NCI-H2196 treated with DMSO at 0.1 percent for 48 hours (cell line): ENCODE measurements around the gene CTNNA3.
"Not testable (repeated sequence)": the region's sequence is repeated elsewhere in the genome, so short reads cannot be mapped to it uniquely, and the experiment has no call there.

ENCODE experiments used
- DNase-seq: peaks from one replicate; lab custom pipeline; 2025; ENCODE audit not compliant: unreplicated experiment; lab: John Stamatoyannopoulos, UW

Gene CTNNA3

DNA sequence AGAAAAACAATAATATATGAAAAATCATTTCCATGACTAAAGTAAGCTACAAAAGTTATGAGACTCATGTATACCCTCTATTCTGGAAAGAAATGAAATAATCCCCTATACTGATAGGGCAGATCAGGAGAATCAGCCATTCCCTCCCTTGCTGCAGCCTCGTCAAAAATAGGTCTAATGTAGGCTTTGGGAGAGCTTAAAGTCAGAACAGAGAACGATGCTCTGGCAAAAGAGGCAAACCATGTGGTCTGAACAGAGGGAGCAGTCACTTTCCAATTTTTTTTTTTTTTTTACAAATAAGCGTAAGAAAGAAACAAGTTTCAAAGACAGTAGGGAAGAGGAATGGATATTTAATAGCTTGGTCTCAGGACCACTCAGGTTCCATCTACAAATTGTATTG is 1232.4 kb downstream of the CTNNA3 start:
- DNase-seq: no peak

- DNase-seq: no peak
Measured at GRCh38 chr10:66457629-66458028, 1238.4 kb downstream of the CTNNA3 start.

DNA sequence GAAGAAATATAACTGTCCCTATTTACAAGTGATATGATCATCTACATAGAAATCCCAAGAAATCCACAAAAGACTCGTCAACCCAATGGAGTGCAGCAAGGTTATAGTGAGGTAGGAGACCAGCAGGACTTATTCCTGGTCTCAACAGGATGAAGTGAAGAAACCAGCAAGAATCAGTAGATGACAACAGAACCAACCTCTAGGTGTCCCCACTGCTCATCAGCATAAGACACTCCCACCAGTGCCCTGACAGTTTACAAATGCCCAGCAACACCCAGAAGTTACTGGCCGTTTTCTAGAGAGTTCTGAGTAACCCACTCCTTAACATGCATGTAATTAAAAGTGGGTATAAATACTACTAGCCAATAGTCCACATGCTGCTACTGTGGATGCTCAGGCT is 1240.7 kb downstream of the CTNNA3 start:
- DNase-seq: no peak

- no peak for DNase-seq
Measured at GRCh38 chr10:66440568-66440967, 1255.4 kb downstream of the CTNNA3 start.

DNA sequence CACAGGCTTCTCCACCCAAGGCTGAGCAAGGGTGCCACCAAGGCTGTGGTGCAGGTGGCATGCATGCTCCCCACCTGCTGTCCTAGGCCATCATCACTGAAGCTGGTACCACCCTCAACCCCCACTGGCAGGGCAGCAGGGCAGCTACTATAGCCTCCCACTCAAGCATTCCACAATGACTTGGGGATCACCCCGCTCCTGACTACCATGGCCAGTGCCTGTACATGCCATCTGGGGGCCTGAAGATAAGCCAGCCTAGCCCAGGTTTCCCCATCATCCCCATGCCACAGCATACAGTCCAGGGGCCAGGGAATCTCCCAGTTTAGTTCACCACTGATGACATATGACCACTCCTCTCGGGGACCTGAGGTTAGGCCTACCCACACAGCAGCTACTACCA is 1281.1 kb downstream of the CTNNA3 start:
- DNase-seq: no peak

GRCh38 chr10:66405566-66405965 is 1290.4 kb downstream of the CTNNA3 start:
- no peak for DNase-seq

DNA sequence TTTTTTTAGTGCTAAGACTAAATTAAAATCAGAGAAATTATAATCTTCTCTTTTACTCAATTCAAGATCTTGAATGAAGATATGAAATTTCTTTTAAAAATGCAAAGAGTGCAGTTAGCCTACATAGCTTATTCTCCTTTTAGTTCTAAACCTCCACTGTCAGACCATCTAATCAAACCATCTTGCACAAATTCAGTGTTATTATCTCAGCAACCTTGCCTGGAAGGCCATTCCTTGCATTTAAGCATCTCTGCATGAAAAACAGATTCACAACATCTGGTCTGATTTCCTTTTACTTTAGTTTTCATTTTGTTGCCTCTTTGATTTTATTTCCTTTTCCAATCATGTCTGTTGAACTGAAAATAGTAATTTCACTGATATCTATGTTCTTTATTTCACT is 1297.3 kb downstream of the CTNNA3 start:
- DNase-seq: no peak

DNA sequence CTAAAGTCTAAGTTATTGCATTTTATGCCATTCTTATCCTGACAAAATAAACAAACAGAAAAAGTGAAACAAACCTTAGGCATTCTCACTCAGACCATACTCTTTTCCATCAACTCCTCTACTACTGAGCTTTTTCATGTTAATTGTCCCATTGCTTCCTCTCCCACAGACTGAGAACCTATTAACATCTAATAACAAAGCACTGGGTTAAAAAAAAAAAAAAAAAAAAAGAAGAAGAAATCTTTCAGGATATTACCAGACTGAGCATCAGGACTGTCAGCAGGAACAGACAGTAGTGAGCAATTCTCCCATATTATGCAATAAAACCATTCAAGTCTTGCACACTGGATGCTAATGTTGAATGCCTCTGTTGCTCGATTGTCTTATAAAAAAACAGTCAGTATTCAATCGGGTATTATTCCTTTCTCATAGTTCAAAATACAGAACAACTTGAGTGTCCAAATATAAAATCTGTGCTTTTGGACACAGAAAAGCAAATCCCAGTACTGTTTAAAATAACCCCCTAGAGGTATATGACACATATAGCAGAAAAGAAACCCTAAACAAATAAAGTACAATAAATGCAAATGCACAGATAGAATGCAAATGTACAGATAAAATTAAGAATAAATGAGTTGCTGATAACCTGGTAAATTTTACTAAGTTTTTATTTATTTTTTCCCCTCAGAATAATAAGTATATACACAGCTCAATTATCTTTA is 1301.5 kb downstream of the CTNNA3 start:
- no peak for DNase-seq

GRCh38 chr10:66390926-66391325 is 1305.1 kb downstream of the CTNNA3 start:
- DNase-seq: no peak

DNA sequence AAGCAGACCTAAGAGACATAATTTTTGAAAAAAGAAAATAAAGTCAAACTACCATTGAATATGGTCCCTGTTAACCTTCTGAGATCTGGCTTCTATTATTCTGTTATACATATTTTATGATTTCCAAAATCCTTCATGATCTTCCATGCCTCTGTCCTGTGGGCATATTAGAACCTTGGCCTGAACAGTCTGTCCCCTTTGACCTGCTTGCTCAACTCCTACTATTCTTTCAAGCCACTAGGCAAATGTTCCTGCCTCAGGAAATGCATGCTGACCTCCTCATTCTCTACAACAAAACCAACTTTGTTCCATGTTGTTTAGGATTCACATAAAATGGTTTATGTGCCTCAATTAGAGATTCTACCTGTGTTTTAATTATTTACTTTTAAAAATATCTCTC is 1315.0 kb downstream of the CTNNA3 start:
- DNase-seq: no peak

DNA sequence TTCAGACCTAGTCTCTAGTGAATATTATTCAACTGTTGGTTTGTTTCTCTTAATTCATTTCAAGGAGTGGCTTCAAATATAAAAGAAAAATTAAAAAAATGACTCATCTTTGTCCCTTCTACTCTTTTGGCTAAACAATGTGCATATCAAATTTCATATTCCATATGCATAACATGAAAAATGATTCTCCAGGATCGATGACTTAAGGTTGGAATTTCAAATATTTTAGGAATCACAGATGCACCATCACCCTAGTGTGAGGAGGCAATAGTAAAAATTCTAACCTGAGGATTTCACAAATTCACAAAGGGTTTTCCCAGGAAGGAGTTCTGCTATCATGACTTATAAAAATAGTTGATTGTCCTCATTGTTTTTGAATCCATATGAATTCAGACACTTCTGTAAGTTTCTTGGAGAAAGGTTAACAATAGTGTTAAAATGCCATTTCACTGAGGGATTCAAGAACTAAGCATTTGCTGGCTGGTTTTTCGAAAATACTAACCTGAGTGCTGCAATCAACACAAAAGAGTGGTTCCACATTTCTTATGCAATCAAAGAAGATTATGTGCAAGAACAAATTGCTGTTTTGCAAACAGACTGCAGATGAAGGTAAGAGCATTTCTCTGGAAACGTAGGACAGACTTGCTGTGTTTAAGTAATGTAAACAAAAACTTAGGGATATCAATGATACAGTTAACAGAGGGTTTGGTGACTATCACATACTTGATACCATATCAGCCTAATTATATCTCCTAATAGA is 1317.7 kb downstream of the CTNNA3 start:
- no peak for DNase-seq

DNA sequence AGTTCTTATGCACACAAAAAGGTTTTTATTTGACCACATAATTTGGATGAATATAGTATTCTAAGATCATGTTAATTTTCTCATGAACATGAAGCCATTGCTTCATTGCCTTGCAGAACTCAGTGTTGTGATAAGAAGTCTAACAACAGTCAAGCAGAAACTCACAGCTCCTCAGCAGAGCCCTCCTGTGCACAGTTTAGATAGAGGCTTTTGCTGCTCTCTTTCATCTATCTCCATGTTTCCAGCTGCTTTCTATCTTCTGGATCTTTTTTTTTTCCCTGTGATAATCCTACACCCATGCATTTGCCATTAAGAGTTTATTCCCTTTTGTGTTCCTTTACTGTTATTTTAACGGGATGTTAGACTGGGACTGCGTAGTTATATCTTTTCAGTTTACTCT is 1327.8 kb downstream of the CTNNA3 start:
- DNase-seq: no peak

- DNase-seq: no peak
Measured at GRCh38 chr10:66366163-66366562, 1329.8 kb downstream of the CTNNA3 start.

GRCh38 chr10:66365686-66366085 is 1330.3 kb downstream of the CTNNA3 start:
- no peak for DNase-seq

GRCh38 chr10:66362522-66362921 is 1333.5 kb downstream of the CTNNA3 start:
- no peak for DNase-seq

DNA sequence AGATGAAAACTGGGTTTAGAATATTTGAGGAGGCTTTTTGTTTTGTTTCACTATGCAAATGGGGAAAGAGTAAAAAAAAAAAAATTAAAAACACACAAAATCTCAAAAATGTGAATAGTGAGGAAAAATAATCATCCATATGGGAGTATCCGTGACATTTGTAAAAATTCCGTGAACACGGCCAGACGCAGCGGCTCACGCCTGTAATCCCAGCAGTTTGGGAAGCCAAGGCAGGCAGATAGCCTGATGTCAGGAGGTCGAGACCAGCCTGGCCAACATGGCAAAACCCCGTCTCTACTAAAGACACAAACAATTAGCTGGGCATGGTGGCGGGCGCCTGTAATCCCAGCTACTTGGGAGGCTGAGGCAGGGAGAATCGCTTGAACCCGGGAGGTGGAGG is 1342.2 kb downstream of the CTNNA3 start:
- not testable (repeated sequence) for DNase-seq

DNA sequence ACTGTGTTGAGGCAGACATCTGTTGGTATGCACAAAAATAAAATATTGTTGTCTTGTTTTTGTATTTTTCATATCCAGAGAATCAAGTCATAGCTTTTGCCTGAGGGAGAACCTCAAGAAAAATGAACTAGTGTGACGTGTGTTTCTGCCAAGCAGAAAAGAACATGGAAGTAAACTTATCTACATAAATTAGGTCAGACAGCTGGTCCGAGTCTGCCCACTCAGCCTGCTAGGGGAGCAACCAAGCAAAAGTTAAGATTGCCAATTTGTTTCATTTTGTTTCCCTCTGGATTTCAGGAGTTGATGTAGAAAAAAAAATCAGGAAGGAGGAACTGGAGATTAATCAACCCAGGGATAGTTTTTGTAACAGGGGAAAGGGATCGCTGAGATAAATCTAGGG is 1342.6 kb downstream of the CTNNA3 start:
- DNase-seq: no peak

DNA sequence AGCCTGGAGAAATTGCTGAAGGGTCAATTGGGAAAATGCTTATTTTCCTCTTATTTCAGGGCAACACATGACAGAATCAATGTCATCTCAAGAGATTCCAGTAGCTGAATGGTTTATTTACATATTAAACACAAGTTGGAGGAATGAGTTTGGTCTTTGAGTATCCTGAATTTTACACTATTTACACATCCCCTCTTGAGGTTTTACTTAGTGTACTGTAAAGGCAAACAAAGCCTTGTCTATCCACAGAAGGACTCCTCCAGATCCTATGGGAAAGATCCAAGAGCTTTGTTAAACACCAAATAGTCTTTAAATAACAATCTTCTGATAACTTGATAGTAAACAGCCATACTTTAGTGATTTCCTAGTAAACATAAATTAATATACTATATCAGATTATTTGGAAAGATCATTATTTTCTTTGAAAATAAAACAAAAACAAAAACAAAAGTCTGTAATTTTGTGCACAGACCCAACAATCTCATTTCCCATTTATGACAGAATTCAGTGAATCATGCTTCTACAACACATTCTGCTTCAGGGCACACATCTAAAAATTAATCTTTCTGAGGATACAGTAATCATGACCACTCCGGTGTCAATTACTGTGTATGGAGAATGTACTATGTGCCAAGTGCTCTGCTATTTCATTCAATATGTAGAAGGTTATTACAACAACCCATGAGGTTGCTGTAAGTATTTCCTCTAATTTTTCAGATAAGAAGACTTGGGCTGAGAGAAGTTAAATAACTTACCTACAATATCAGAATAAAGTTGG is 1345.2 kb downstream of the CTNNA3 start:
- no peak for DNase-seq

DNA sequence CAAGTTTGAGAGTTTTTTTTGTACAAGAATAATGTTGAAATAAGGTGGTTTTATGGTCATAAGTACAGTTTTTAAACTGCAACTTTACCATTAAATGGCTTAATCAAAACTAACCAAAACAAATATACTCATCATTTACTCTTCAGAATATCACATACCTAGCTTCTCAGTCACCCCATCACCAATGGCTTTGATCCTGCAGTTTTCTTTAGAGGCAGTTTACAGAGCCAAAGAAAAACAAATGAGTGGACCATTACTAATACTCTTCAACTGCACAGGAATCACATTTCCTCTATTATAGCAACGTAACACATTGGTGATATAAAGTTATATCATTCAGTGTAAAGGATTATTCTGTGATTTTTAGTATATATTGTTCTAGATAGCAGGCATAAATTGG is 1346.3 kb downstream of the CTNNA3 start:
- no peak for DNase-seq

DNA sequence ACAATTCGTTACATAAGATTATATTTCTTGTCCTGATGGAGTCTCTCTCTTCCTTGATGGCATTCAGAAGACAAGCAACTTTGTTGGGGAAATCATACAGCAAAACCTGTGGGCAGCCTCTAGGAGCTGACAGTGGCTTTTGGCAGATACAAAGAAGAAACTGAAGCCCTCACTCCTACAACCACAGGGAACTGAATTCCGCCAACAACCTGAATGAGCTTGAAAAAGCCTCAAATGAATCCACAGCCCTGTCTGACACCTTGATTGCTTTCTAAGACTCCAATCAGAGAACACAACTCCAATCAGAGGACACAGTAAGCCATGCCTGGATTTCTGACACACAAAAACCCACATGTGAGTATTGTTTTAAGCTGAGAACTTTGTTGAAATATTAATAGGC is 1346.9 kb downstream of the CTNNA3 start:
- no peak for DNase-seq

- no peak for DNase-seq
Measured at GRCh38 chr10:66337211-66337610, 1358.8 kb downstream of the CTNNA3 start.

GRCh38 chr10:66336791-66337190 is 1359.2 kb downstream of the CTNNA3 start:
- DNase-seq: no peak
